Endothelial cell of umbilical vein (primary cell): ENCODE results near the gene SRPK2.
"Not testable (repeated sequence)": the region's sequence is repeated elsewhere in the genome, so short reads cannot be mapped to it uniquely, and the experiment has no call there.

ENCODE experiments used
- JUN ChIP-seq: IDR thresholded peaks from 2 replicates; pipeline ENCODE4 v1.6.1; 2011; ENCODE audit warnings: borderline replicate concordance, low read depth; ENCODE audit not compliant: insufficient read length, insufficient read depth
- TF ChIP-seq, protein P1 (sequence below), 2 donors: IDR thresholded peaks; 1 replicate in 1 of 2; 2 replicates in 1 of 2; pipeline ENCODE4 v1.5.1; 2011; ENCODE audit warnings: low read length in 2 of 2, mild to moderate bottlenecking in 2 of 2, moderate library complexity in 2 of 2, control low read depth in 1 of 2, inconsistent platforms in 1 of 2, low read depth in 1 of 2; ENCODE audit not compliant: insufficient read depth in 1 of 2; ENCODE audit errors: extremely low read depth in 1 of 2

DNA sequence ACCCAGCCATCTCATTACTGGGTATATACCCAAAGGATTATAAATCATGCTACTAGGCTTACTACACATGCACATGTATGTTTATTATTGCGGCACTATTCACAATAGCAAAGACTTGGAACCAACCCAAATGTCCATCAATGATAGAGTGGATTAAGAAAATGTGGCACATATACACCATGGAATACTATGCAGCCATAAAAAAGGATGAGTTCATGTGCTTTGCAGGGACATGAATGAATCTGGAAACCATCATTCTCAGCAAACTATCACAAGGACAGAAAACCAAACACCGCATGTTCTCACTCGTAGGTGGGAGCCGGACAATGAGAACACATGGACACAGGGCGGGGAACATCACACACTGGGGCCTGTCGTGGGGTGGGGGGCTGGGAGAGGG is 25.1 kb downstream of the SRPK2 start:
- TF ChIP-seq, protein P1, sequence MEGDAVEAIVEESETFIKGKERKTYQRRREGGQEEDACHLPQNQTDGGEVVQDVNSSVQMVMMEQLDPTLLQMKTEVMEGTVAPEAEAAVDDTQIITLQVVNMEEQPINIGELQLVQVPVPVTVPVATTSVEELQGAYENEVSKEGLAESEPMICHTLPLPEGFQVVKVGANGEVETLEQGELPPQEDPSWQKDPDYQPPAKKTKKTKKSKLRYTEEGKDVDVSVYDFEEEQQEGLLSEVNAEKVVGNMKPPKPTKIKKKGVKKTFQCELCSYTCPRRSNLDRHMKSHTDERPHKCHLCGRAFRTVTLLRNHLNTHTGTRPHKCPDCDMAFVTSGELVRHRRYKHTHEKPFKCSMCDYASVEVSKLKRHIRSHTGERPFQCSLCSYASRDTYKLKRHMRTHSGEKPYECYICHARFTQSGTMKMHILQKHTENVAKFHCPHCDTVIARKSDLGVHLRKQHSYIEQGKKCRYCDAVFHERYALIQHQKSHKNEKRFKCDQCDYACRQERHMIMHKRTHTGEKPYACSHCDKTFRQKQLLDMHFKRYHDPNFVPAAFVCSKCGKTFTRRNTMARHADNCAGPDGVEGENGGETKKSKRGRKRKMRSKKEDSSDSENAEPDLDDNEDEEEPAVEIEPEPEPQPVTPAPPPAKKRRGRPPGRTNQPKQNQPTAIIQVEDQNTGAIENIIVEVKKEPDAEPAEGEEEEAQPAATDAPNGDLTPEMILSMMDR (IDR thresholded peaks at IDR 0.05; ENCODE audit: extremely low read depth in 1 of 2, insufficient read depth in 1 of 2, low read depth in 1 of 2, low read length in 2 of 2), result not testable (repeated sequence)
- not testable (repeated sequence) for TF ChIP-seq JUN
